ENCODE results near the gene C2CD4C. TPM values are rescaled to one million over a fixed set of nuclear protein-coding genes. Genes with fewer than 3 reads are reported as not detected.

C2CD4C gene
- total RNA-seq, 4 donors from 2014 or later: 0.54 to 14.7 (median 4.9) TPM

GRCh38 chr19:391726-392374 lies 17.1 kb downstream of the C2CD4C start:
- no peaks in the 10 kb centered on the region for H3K27me3 ChIP-seq
- peaks cover 0 to 10% of the 10 kb centered on the region in 2 donors for H3K4me1 ChIP-seq
- no peaks in the 10 kb centered on the region for H3K36me3 ChIP-seq
- peak in 1 of 2 donors; percentile 2 for DNase-seq
- H3K9me3 ChIP-seq: no peaks in the 10 kb centered on the region
- intact Hi-C loops (cut with DNase I): no loop called here
- WGBS, 2 donors: 86 to 90% methylated on average over 23 to 24 of the region's 30 CpGs
- no peak overlapping the region for H3K4me3 ChIP-seq (replicated peaks in 1 of 3)
- TF ChIP-seq CTCF (IDR thresholded peaks at IDR 0.05): no peak
- no peak overlapping the region for H3K27ac ChIP-seq

- H3K4me3 ChIP-seq (replicated peaks in 1 of 3): no peak overlapping the region
- no peak for DNase-seq
These were observed 17.8 kb downstream of the C2CD4C start for GRCh38 chr19:391207-391557.

GRCh38 chr19:390386-391206 lies 18.4 kb downstream of the C2CD4C start:
- 79 to 82% methylated on average over 5 to 9 of the region's 30 CpGs for WGBS, 2 donors

More at GRCh38 chr19:391207-391557, 17.8 kb downstream of the C2CD4C start:
- intact Hi-C loops (cut with DNase I): no loop called here
- H3K4me1 ChIP-seq: peaks cover 0 to 10% of the 10 kb centered on the region in 2 donors
- no peak overlapping the region for H3K27ac ChIP-seq
- H3K36me3 ChIP-seq: no peaks in the 10 kb centered on the region
- TF ChIP-seq CTCF (IDR thresholded peaks at IDR 0.05): no peak
- H3K9me3 ChIP-seq: no peaks in the 10 kb centered on the region
- WGBS, 2 donors: 92 to 97% methylated on average over 2 of the region's 2 CpGs
- H3K27me3 ChIP-seq: no peaks in the 10 kb centered on the region

DNA sequence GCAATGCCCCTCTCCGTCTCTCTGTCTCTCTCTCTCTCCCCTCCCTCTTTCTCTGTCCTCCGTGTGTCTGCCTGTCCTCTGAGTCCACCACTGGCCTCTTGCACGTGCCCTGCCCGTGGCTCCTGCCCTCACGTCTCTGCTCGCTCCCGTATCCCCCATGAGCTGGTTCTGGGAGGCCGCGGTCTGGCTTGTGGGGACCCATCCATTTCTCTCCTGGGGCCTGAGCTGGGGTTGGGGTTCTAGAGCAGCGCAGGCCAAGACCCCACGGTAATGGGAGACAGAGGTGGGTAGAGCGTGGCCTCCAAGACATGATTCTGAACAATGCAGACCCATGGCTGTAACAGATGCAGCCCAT lies 19.0 kb downstream of the C2CD4C start:
- Histone ChIP-seq H3K9me3 (no peaks in the 10 kb centered on the region), H3K36me3 (no peaks in the 10 kb centered on the region), H3K27me3 (no peaks in the 10 kb centered on the region), H3K27ac (no peak overlapping the region), H3K4me3 (replicated peaks in 1 of 3) (no peak overlapping the region), H3K4me1 (peaks cover 0 to 10% of the 10 kb centered on the region in 2 donors)
- 75 to 82% methylated on average over 12 of the region's 12 CpGs for WGBS, 2 donors
- intact Hi-C loops (cut with DNase I): no loop called here
- no peak for DNase-seq
- TF ChIP-seq CTCF (IDR thresholded peaks at IDR 0.05): no peak
- no peak for TF ChIP-seq POLR2A (IDR thresholded peaks at IDR 0.05)

More at GRCh38 chr19:390386-391206, 18.4 kb downstream of the C2CD4C start:
- Histone ChIP-seq H3K9me3 (no peaks in the 10 kb centered on the region), H3K4me1 (peaks cover 0 to 10% of the 10 kb centered on the region in 2 donors), H3K36me3 (no peaks in the 10 kb centered on the region), H3K4me3 (replicated peaks in 1 of 3) (no peak overlapping the region), H3K27me3 (no peaks in the 10 kb centered on the region), H3K27ac (no peak overlapping the region)
- intact Hi-C loops (cut with DNase I): no loop called here
- DNase-seq: no peak
- TF ChIP-seq POLR2A (IDR thresholded peaks at IDR 0.05) (no peak), CTCF (IDR thresholded peaks at IDR 0.05) (no peak)
